ENCODE measurements around the gene ARHGAP31.

- TF ChIP-seq CTCF (IDR thresholded peaks at IDR 0.05) (no peak), EP300 (IDR thresholded peaks at IDR 0.05) (no peak)
Measured at GRCh38 chr3:119413603-119414280, 119.6 kb downstream of the ARHGAP31 start.

Data from stomach (tissue), 4 donors.